Hepatocyte (in vitro differentiated cells): ENCODE data around the gene ISCU. TPM values are rescaled to one million over a fixed set of nuclear protein-coding genes. Genes with fewer than 3 reads are reported as not detected.

ENCODE experiments used
- DNase-seq: peaks from one replicate; pipeline ENCODE4 v3.0.0-alpha.2; 2016; ENCODE audit warnings: low spot score
- H2AFZ ChIP-seq: fragments of 200-600 bp; sonication (generic); 2 replicates; pipeline ENCODE4 v1.6.0; 2016; ENCODE audit warnings: antibody characterized with exemption, mild to moderate bottlenecking
- H3K27ac ChIP-seq: fragments of 200-600 bp; sonication (generic); 2 replicates; pipeline ENCODE4 v1.5.1; 2016; ENCODE audit warnings: mild to moderate bottlenecking
- H3K27me3 ChIP-seq: fragments of 200-600 bp; sonication (generic); 2 replicates; pipeline ENCODE4 v1.6.1; 2016
- H3K36me3 ChIP-seq: fragments of 200-600 bp; sonication (generic); replicated peaks from 2 replicates; pipeline ENCODE4 v1.5.1; 2016; ENCODE audit warnings: low read depth; ENCODE audit not compliant: insufficient read depth
- H3K4me1 ChIP-seq: fragments of 200-600 bp; sonication (generic); 2 replicates; pipeline ENCODE4 v1.5.1; 2016; ENCODE audit warnings: mild to moderate bottlenecking, moderate library complexity; ENCODE audit not compliant: insufficient read depth
- H3K4me2 ChIP-seq: fragments of 200-600 bp; sonication (generic); 2 replicates; pipeline ENCODE4 v1.6.0; 2016
- H3K4me3 ChIP-seq: fragments of 200-600 bp; sonication (generic); 2 replicates; pipeline ENCODE4 v1.5.1; 2016; ENCODE audit warnings: mild to moderate bottlenecking
- H3K79me2 ChIP-seq: fragments of 200-600 bp; sonication (generic); 2 replicates; pipeline ENCODE4 v1.6.0; 2017; ENCODE audit warnings: mild to moderate bottlenecking
- H3K9me2 ChIP-seq: fragments of 200-600 bp; sonication (generic); replicated peaks from 2 replicates; pipeline ENCODE4 v1.6.0; 2017; ENCODE audit warnings: mild to moderate bottlenecking; ENCODE audit not compliant: insufficient read depth
- H3K9me3 ChIP-seq: fragments of 200-600 bp; sonication (generic); 2 replicates; pipeline ENCODE4 v1.5.1; 2016; ENCODE audit warnings: low read depth, mild to moderate bottlenecking
- H4K20me1 ChIP-seq: fragments of 200-600 bp; sonication (generic); 2 replicates; pipeline ENCODE4 v1.6.0; 2016; ENCODE audit warnings: mild to moderate bottlenecking; ENCODE audit not compliant: insufficient read depth, poor library complexity, severe bottlenecking
- CTCF ChIP-seq: fragments of 200-600 bp; sonication (generic); IDR thresholded peaks from 2 replicates; pipeline ENCODE4 v1.5.1; 2016; ENCODE audit warnings: antibody characterized with exemption, mild to moderate bottlenecking; ENCODE audit not compliant: poor library complexity
- EZH2 ChIP-seq: fragments of 200-600 bp; sonication (generic); IDR thresholded peaks from 2 replicates; pipeline ENCODE4 v1.6.1; 2016; ENCODE audit warnings: antibody characterized with exemption, mild to moderate bottlenecking, borderline replicate concordance
- EZH2phosphoT487 ChIP-seq: fragments of 200-600 bp; sonication (generic); IDR thresholded peaks from one replicate; pipeline ENCODE4 v1.6.1; 2018; ENCODE audit warnings: antibody characterized with exemption, mild to moderate bottlenecking, low read depth, moderate library complexity; ENCODE audit not compliant: unreplicated experiment, severe bottlenecking
- WGBS: methylation state at CpG from one replicate; pipeline ENCODE4 v1.1.6; 2016; ENCODE audit warnings: low lambda C conversion rate; ENCODE audit errors: missing lambda C conversion rate; 5-methylcytosine and 5-hydroxymethylcytosine counted together
- polyA plus RNA-seq: library from polyadenylated mRNA; unstranded; fragments of >200 nt; fragmentation: Nextera tagmentation; extraction: Ambion mirVana; gene quantifications from 2 replicates; pipeline ENCODE4 v1.2.1, GENCODE V29; 2016
- total RNA-seq: library from RNA; depleted of rRNA; stranded (reverse); fragments of >200 nt; gene quantifications from 2 replicates; pipeline ENCODE4 v1.2.3, GENCODE V29; 2014

Gene ISCU
- total RNA-seq = 107 and 116 TPM in 2 replicates
- 149 and 169 TPM in 2 replicates for polyA plus RNA-seq

GRCh38 chr12:108562348-108563135 lies at the start of gene ISCU:
ISCU (plus strand) TSS chr12:108562596; CDS start chr12:108562623, 27 bp downstream.
- Histone ChIP-seq H4K20me1 (peaks cover 14% of the 10 kb centered on the region), H3K4me1 (peaks cover 11% of the 10 kb centered on the region), H3K36me3 (no peaks in the 10 kb centered on the region)

GRCh38 chr12:108514468-108514972 lies 47.9 kb upstream of the ISCU start:
- Histone ChIP-seq H2AFZ (no peak overlapping the region), H3K27ac (no peak overlapping the region)

More at GRCh38 chr12:108562348-108563135, at the start of gene ISCU:
- no peaks in the 10 kb centered on the region for H3K9me3 ChIP-seq
- peak within 1 kb of the TSS; percentile 88 for H3K27ac ChIP-seq
- H3K9me2 ChIP-seq = no peaks in the 10 kb centered on the region
- peaks cover 56% of the 10 kb centered on the region for H3K79me2 ChIP-seq
- TF ChIP-seq EZH2 (no peak), EZH2phosphoT487 (no peak), CTCF (no peak)
- under 1% methylated on average over 71 of the region's 72 CpGs for WGBS
- peak; percentile 99 for DNase-seq
- H2AFZ ChIP-seq = peak within 1 kb of the TSS; percentile 67
- H3K4me3 ChIP-seq = peak within 1 kb of the TSS; percentile 91
- peak within 1 kb of the TSS; percentile 93 for H3K4me2 ChIP-seq
- no peaks in the 10 kb centered on the region for H3K27me3 ChIP-seq

GRCh38 chr12:108514973-108515814 lies 47.2 kb upstream of the ISCU start, which contains the start of gene FICD:
FICD (plus strand) TSS chr12:108515277; CDS start chr12:108516973, 1,696 bp downstream.
- Histone ChIP-seq H3K79me2 (no peaks in the 10 kb centered on the region), H3K27me3 (no peaks in the 10 kb centered on the region), H3K27ac (peak within 1 kb of the TSS; percentile 20), H3K4me2 (peak within 1 kb of the TSS; percentile 85), H4K20me1 (no peaks in the 10 kb centered on the region), H3K9me3 (no peaks in the 10 kb centered on the region), H3K36me3 (no peaks in the 10 kb centered on the region), H3K9me2 (no peaks in the 10 kb centered on the region), H3K4me3 (peak within 1 kb of the TSS; percentile 32), H2AFZ (peak within 1 kb of the TSS; percentile 29), H3K4me1 (peaks cover 6% of the 10 kb centered on the region)
- TF ChIP-seq CTCF = no peak
- TF ChIP-seq EZH2 = no peak
- no peak for TF ChIP-seq EZH2phosphoT487
- DNase-seq = peak; percentile 99
- WGBS = 3% methylated on average over 45 of the region's 67 CpGs

More at GRCh38 chr12:108514468-108514972, 47.9 kb upstream of the ISCU start:
- Histone ChIP-seq H3K4me3 (no peak overlapping the region), H3K9me3 (no peaks in the 10 kb centered on the region), H3K36me3 (no peaks in the 10 kb centered on the region), H4K20me1 (no peaks in the 10 kb centered on the region), H3K4me2 (peak overlapping the region; percentile 70), H3K4me1 (peaks cover 6% of the 10 kb centered on the region), H3K27me3 (no peaks in the 10 kb centered on the region), H3K79me2 (no peaks in the 10 kb centered on the region), H3K9me2 (no peaks in the 10 kb centered on the region)
- TF ChIP-seq EZH2 (no peak), CTCF (no peak), EZH2phosphoT487 (no peak)
- DNase-seq = no peak
- WGBS = 31% methylated on average over 17 of the region's 19 CpGs
